K562 (cell line): ENCODE data around the gene DELE1. TPM values are rescaled to one million over a fixed set of nuclear protein-coding genes. Genes with fewer than 3 reads are reported as not detected.

Experiments
- BCL6 ChIP-seq: fragments of 250-450 bp; sonication (Bioruptor Pico); IDR thresholded peaks from 2 replicates; pipeline ENCODE4 v1.4.0; 2020
- CBFA2T2 ChIP-seq: fragments of 450-650 bp; conservative IDR thresholded peaks from 2 replicates; pipeline ENCODE4 v1.6.1; 2017; ENCODE audit warnings: mild to moderate bottlenecking
- CC2D1A ChIP-seq: fragments of 450-650 bp; IDR thresholded peaks from 2 replicates; pipeline ENCODE4 v1.6.1; 2017; ENCODE audit warnings: mild to moderate bottlenecking
- CREBBP ChIP-seq: IDR thresholded peaks from one replicate; pipeline ENCODE4 v1.6.1; 2012; ENCODE audit warnings: low read depth, mild to moderate bottlenecking, control low read depth, inconsistent platforms, low read length
- DLX4 ChIP-seq: fragments of 250-450 bp; sonication (Bioruptor Pico); IDR thresholded peaks from 2 replicates; pipeline ENCODE4 v1.6.1; 2021; ENCODE audit warnings: mild to moderate bottlenecking
- E2F5 ChIP-seq: sonication (generic); formaldehyde crosslinking; IDR thresholded peaks from 2 replicates; pipeline ENCODE4 v1.8.0; 2022; ENCODE audit warnings: mild to moderate bottlenecking, missing genetic modification reagents
- ETS1 ChIP-seq: conservative IDR thresholded peaks from 2 replicates; pipeline ENCODE4 v1.6.1; 2011; ENCODE audit warnings: low read depth, mild to moderate bottlenecking, low read length; ENCODE audit not compliant: control insufficient read depth
- HDAC6 ChIP-seq: IDR thresholded peaks from 2 replicates; pipeline ENCODE4 v1.6.1; 2012; ENCODE audit warnings: low read depth, mild to moderate bottlenecking, control low read depth, inconsistent platforms, low read length, moderate library complexity
- HIVEP1 ChIP-seq: fragments of 250-450 bp; sonication (Bioruptor Pico); IDR thresholded peaks from 2 replicates; pipeline ENCODE4 v1.4.0; 2020; ENCODE audit warnings: mild to moderate bottlenecking
- MEIS2 ChIP-seq: fragments of 450-650 bp; IDR thresholded peaks from 2 replicates; pipeline ENCODE4 v1.6.1; 2014; ENCODE audit warnings: mild to moderate bottlenecking; ENCODE audit not compliant: partially characterized antibody
- NCOA4 ChIP-seq: fragments of 450-650 bp; IDR thresholded peaks from 2 replicates; pipeline ENCODE4 v1.6.1; 2018; ENCODE audit warnings: mild to moderate bottlenecking; ENCODE audit not compliant: partially characterized antibody
- NFE2 ChIP-seq: IDR thresholded peaks from 2 replicates; pipeline ENCODE4 v1.6.1; 2014; ENCODE audit warnings: antibody characterized with exemption, low read depth
- NFYB ChIP-seq: IDR thresholded peaks from 2 replicates; pipeline ENCODE4 v1.6.1; 2011; ENCODE audit warnings: mild to moderate bottlenecking, moderate library complexity; ENCODE audit not compliant: insufficient read length; ENCODE audit errors: extremely low read depth
- NR1H2 ChIP-seq: sonication (generic); formaldehyde crosslinking; IDR thresholded peaks from 2 replicates; pipeline ENCODE4 v1.4.0; 2020; ENCODE audit warnings: mild to moderate bottlenecking, missing genetic modification reagents
- PHF21A ChIP-seq: fragments of 450-650 bp; IDR thresholded peaks from 2 replicates; pipeline ENCODE4 v1.6.1; 2017; ENCODE audit warnings: low read depth, borderline replicate concordance
- RFX5 ChIP-seq: IDR thresholded peaks from 2 replicates; pipeline ENCODE4 v1.6.1; 2011; ENCODE audit warnings: low read depth, mild to moderate bottlenecking, improper control_type of control experiment, low read length
- SLC30A9 ChIP-seq: fragments of 250-450 bp; sonication (Bioruptor Pico); IDR thresholded peaks from 2 replicates; pipeline ENCODE4 v1.8.0; 2022; ENCODE audit warnings: mild to moderate bottlenecking, moderate library complexity
- SOX6 ChIP-seq: fragments of 450-650 bp; IDR thresholded peaks from 2 replicates; pipeline ENCODE4 v1.6.1; 2014; ENCODE audit warnings: mild to moderate bottlenecking
- STAG1 ChIP-seq: sonication (generic); formaldehyde crosslinking; IDR thresholded peaks from 2 replicates; pipeline ENCODE4 v1.5.0; 2020; ENCODE audit warnings: missing genetic modification reagents, borderline replicate concordance
- STAT6 ChIP-seq: sonication (generic); formaldehyde crosslinking; IDR thresholded peaks from 2 replicates; pipeline ENCODE4 v1.8.1; 2023; ENCODE audit warnings: mild to moderate bottlenecking, missing genetic modification reagents
- TBP ChIP-seq: optimal IDR thresholded peaks from 2 replicates; pipeline ENCODE3; 2011; ENCODE audit warnings: low read depth, low read length, improper control_type of control experiment
- TFAP4 ChIP-seq: sonication (generic); formaldehyde crosslinking; IDR thresholded peaks from 2 replicates; pipeline ENCODE4 v1.8.0; 2022; ENCODE audit warnings: missing genetic modification reagents, mild to moderate bottlenecking, moderate library complexity, borderline replicate concordance
- ZBTB17 ChIP-seq: fragments of 450-650 bp; formaldehyde crosslinking; IDR thresholded peaks from 2 replicates; pipeline ENCODE4 v1.4.0; 2020; ENCODE audit warnings: mild to moderate bottlenecking
- ZNF212 ChIP-seq: fragments of 450-650 bp; formaldehyde crosslinking; IDR thresholded peaks from 2 replicates; pipeline ENCODE4 v1.4.0; 2020; ENCODE audit warnings: mild to moderate bottlenecking
- polyA plus RNA-seq, 8 experiments: library from polyadenylated mRNA; depleted of rRNA in 4 of 8; stranded (reverse) in 5 of 8; unstranded in 3 of 8; fragments of >200 nt; fragmentation: Nextera tagmentation in 2 of 8; fragmentation: Illumina TruSeq in 1 of 8; extraction: Ambion mirVana in 2 of 8; extraction: Trizol in 1 of 8; gene quantifications; 2 replicates each; pipeline versions ENCODE4 v1.2.1 to v1.2.3, GENCODE V29; 2011 to 2014; ENCODE audit warnings: inconsistent platforms in 1 of 8, missing spikeins in 1 of 8
- total RNA-seq, 7 experiments: library from RNA; depleted of rRNA in 6 of 7; stranded (reverse); fragments of >200 nt in 6 of 7; fragmentation: Illumina TruSeq in 2 of 7; extraction: Trizol in 2 of 7; gene quantifications; 2 replicates each; pipeline versions ENCODE4 v1.2.1 to v1.2.3, GENCODE V29; 2011 to 2021; ENCODE audit warnings: low replicate concordance in 1 of 7

DELE1 gene
- total and polyA plus RNA-seq, 9 of the 15 experiments (the other 6 are each of a cell fraction or from before 2014, with no cell fraction given): 16.6 to 74.4 (median 49.8) TPM

GRCh38 chr5:141875795-141876627 lies 47.7 kb upstream of the DELE1 start (continued):
- peak; percentile 53; the same call in 1 of the 2 replicates for TF ChIP-seq CBFA2T2
- no peak for TF ChIP-seq MEIS2
- no peak for TF ChIP-seq E2F5 (CRISPR knock-in tag)
- no peak for TF ChIP-seq HDAC6
- no peak for TF ChIP-seq ZBTB17
- no peak for TF ChIP-seq NFYB
- peak; percentile 62 for TF ChIP-seq TBP
- no peak for TF ChIP-seq SLC30A9 (CRISPR knock-in tag)
- no peak for TF ChIP-seq NCOA4
- TF ChIP-seq ZNF212 (CRISPR knock-in tag): no peak
- TF ChIP-seq CREBBP: no peak
- no peak for TF ChIP-seq NFE2
- TF ChIP-seq CC2D1A: no peak
- no peak for TF ChIP-seq PHF21A
- no peak for TF ChIP-seq DLX4 (CRISPR knock-in tag)
- TF ChIP-seq TFAP4 (CRISPR knock-in tag): peak; percentile 67
- no peak for TF ChIP-seq HIVEP1
- TF ChIP-seq NR1H2: no peak
- no peak for TF ChIP-seq STAG1 (CRISPR knock-in tag)
- TF ChIP-seq ETS1: 0 out of 2 replicates have a peak, but pooled peaks have one; percentile 34
- TF ChIP-seq STAT6 (CRISPR knock-in tag): no peak
- TF ChIP-seq RFX5: no peak
- TF ChIP-seq SOX6: peak; percentile 23; the same call in 1 of the 2 replicates
- no peak for TF ChIP-seq BCL6
